Measurements from ENCODE around the gene PROM1. TPM values are rescaled to one million over a fixed set of nuclear protein-coding genes. Genes with fewer than 3 reads are reported as not detected.

PROM1 gene
- total and polyA plus RNA-seq, 2 of the 13 experiments (the other 11 are each of a cell fraction or from before 2014, with no cell fraction given) = 3.9 to 16.4 TPM

DNA sequence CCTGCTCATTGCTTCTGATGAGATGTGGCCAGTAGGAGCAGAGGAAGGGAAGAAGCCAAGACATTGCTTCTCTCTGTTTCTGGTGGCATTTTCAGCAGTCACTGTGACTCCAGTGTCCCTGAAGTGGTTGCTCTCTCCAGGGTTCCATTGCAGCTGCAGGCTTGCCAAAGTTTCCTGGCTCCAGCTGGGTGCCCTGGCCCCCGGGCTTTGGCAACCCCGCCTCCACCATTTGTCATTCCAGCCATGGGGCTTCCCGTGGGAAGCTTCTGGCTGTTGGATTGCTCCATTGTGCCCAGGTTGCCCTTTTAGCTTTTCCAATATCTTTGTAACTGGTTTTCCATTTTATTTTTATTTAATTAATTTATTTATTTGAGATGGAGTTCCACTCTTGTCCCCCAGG, 158.0 kb downstream of the PROM1 start:
- Histone ChIP-seq H3K36me3 (replicated peaks in 1 of 2; ENCODE audit: control insufficient read depth in 1 of 2, insufficient read depth in 2 of 2, low read length in 2 of 2) (no peaks in the 10 kb centered on the region), H3K9me3 (ENCODE audit: low read length) (no peaks in the 10 kb centered on the region), H3K27me3 (ENCODE audit: control insufficient read depth in 1 of 2, insufficient read depth in 2 of 2, low read length in 2 of 2) (peaks cover 3 to 26% of the 10 kb centered on the region in 2 experiments; a peak in 2 of 5 replicates), H3K9ac (ENCODE audit: insufficient read depth, low read depth, low read length) (no peak overlapping the region), H3K4me3 (replicated peaks in 1 of 3; ENCODE audit: insufficient read depth in 1 of 3, low read depth in 2 of 3, low read length in 3 of 3) (no peak overlapping the region), H3K79me2 (ENCODE audit: insufficient read depth, low read length) (no peaks in the 10 kb centered on the region), H3K27ac (ENCODE audit: extremely low read length, insufficient read depth, low read length) (no peak overlapping the region), H4K20me1 (ENCODE audit: insufficient read depth, low read length) (no peaks in the 10 kb centered on the region), H2AFZ (ENCODE audit: low read length) (no peak overlapping the region), H3K4me1 (ENCODE audit: insufficient read depth, low read length) (no peaks in the 10 kb centered on the region), H3K4me2 (ENCODE audit: low read depth, low read length) (no peak overlapping the region)
- TF ChIP-seq MATR3 (CRISPR knock-in tag; IDR thresholded peaks at IDR 0.05) (no peak), ZNF891 (CRISPR knock-in tag; IDR thresholded peaks at IDR 0.05) (no peak), BRD4 (CRISPR knock-in tag; IDR thresholded peaks at IDR 0.05) (no peak), ZNF3 (CRISPR knock-in tag; IDR thresholded peaks at IDR 0.05) (no peak), HCFC1 (IDR thresholded peaks at IDR 0.05; ENCODE audit: low read depth, low read length) (no peak), RFX5 (IDR thresholded peaks at IDR 0.05; ENCODE audit: low read depth, low read length) (no peak), ZNF781 (CRISPR knock-in tag; IDR thresholded peaks at IDR 0.05; ENCODE audit: borderline replicate concordance, not compliant biosample characterization) (no peak), ZMAT3 (CRISPR knock-in tag; conservative IDR thresholded peaks at IDR 0.05) (no peak), RFX3 (CRISPR knock-in tag; IDR thresholded peaks at IDR 0.05) (no peak)
- TF ChIP-seq, protein P1, sequence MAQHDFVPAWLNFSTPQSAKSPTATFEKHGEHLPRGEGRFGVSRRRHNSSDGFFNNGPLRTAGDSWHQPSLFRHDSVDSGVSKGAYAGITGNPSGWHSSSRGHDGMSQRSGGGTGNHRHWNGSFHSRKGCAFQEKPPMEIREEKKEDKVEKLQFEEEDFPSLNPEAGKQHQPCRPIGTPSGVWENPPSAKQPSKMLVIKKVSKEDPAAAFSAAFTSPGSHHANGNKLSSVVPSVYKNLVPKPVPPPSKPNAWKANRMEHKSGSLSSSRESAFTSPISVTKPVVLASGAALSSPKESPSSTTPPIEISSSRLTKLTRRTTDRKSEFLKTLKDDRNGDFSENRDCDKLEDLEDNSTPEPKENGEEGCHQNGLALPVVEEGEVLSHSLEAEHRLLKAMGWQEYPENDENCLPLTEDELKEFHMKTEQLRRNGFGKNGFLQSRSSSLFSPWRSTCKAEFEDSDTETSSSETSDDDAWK (CRISPR knock-in tag; IDR thresholded peaks at IDR 0.05) = no peak
- TF ChIP-seq, protein P2, sequence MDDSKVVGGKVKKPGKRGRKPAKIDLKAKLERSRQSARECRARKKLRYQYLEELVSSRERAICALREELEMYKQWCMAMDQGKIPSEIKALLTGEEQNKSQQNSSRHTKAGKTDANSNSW (CRISPR knock-in tag; IDR thresholded peaks at IDR 0.05; ENCODE audit: borderline replicate concordance) = no peak
- TF ChIP-seq, protein P3, sequence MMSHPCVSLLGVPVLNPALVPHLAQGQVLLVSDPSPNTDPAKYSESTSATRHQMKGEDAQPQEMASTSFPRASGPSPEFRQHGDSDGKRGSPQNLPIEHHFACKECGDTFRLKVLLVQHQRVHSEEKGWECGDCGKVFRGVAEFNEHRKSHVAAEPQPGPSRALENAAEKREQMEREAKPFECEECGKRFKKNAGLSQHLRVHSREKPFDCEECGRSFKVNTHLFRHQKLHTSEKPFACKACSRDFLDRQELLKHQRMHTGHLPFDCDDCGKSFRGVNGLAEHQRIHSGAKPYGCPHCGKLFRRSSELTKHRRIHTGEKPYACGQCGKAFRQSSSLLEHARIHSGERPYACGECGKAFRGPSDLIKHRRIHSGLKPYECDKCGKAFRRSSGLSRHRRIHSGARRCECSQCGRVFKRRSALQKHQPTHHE (CRISPR knock-in tag; IDR thresholded peaks at IDR 0.05; ENCODE audit: borderline replicate concordance) = no peak
- 4% methylated on average over 3 of the region's 3 CpGs for WGBS (ENCODE audit: low lambda C conversion rate)
- in situ Hi-C loops (cut with HindIII; ENCODE audit: extremely low pct_ligation_motif_present, low pct_unique_long_range_greater_than_20kb) (no loop called here), intact Hi-C loops (cut with micrococcal nuclease; ENCODE audit: unreplicated experiment) (no loop called here)
- ChIA-PET POLR2A (no interaction called here), CTCF (ENCODE audit: low intra/inter-chr PET ratio, low total read pairs) (no interaction called here)
- DNase-seq (ENCODE audit: low spot score) (no peak), FAIRE-seq (no peak), ATAC-seq (no peak)
- no TSS peak for BruUV-seq (replicated peaks)

All from HepG2 (cell line).